ENCODE data around the gene EREG.
A peak's percentile ranks its signal among the peaks of the same experiment; 100 is the strongest.

EREG gene

GRCh38 chr4:74375824-74376426 lies 11.0 kb downstream of the EREG start:
- Histone ChIP-seq H4K91ac (ENCODE audit: low read length) (no peak overlapping the region), H3K9me3 (ENCODE audit: control insufficient read depth, low read length) (no peaks in the 10 kb centered on the region), H3K27ac (ENCODE audit: low read length, poor library complexity, severe bottlenecking) (no peak overlapping the region), H4K8ac (ENCODE audit: low read length) (no peak overlapping the region), H2BK5ac (ENCODE audit: low read depth, low read length, poor library complexity, severe bottlenecking) (no peak overlapping the region), H2AK5ac (ENCODE audit: low read length, severe bottlenecking) (no peak overlapping the region), H3K18ac (ENCODE audit: low read depth in 1 of 2, low read length in 2 of 2) (no peak overlapping the region), H3K4me3 (ENCODE audit: insufficient read depth in 1 of 2, low read depth in 1 of 2, low read length in 2 of 2) (no peak overlapping the region), H3K4me1 (ENCODE audit: control insufficient read depth, insufficient read depth, low read depth, low read length) (peaks cover 2% of the 10 kb centered on the region), H3K14ac (ENCODE audit: low read length in 2 of 2) (no peak overlapping the region), H2BK15ac (ENCODE audit: low read depth, poor library complexity, severe bottlenecking) (no peak overlapping the region), H3K79me1 (replicated peaks; ENCODE audit: low read length, poor library complexity, severe bottlenecking) (no peaks in the 10 kb centered on the region), H2BK120ac (ENCODE audit: low read depth, low read length) (peak overlapping the region; percentile 49), H3K27me3 (ENCODE audit: control insufficient read depth in 1 of 2, insufficient read depth in 1 of 2, low read length in 2 of 2) (no peaks in the 10 kb centered on the region), H3K36me3 (ENCODE audit: control insufficient read depth in 1 of 2, insufficient read depth in 2 of 2, low read depth in 1 of 2, low read length in 2 of 2) (no peaks in the 10 kb centered on the region), H2AFZ (ENCODE audit: low read depth, low read length) (no peak overlapping the region), H3K4ac (ENCODE audit: low read depth in 1 of 2, low read length in 2 of 2) (peak overlapping the region in 1 of 2 experiments; percentile 49), H3K23ac (ENCODE audit: low read length in 2 of 2) (no peak overlapping the region), H2BK12ac (ENCODE audit: low read length in 2 of 2) (no peak overlapping the region), H3K4me2 (ENCODE audit: low read length, poor library complexity, severe bottlenecking) (no peak overlapping the region), H3K9ac (ENCODE audit: low read length) (peak overlapping the region; percentile 57)
- no peak for DNase-seq
- 90% methylated on average over 6 of the region's 7 CpGs for WGBS

GRCh38 chr4:74376888-74377483 lies 12.0 kb downstream of the EREG start:
- H2AFZ ChIP-seq (ENCODE audit: low read depth, low read length), result no peak overlapping the region
- H3K14ac ChIP-seq (ENCODE audit: low read length in 2 of 2), result no peak overlapping the region
- no peak overlapping the region for H4K8ac ChIP-seq (ENCODE audit: low read length)
- WGBS, result 33% methylated on average over 1 of the region's 4 CpGs
- H2BK15ac ChIP-seq (ENCODE audit: low read depth, poor library complexity, severe bottlenecking), result no peak overlapping the region
- no peak overlapping the region for H2BK120ac ChIP-seq (ENCODE audit: low read depth, low read length)
- peak; percentile 79 for DNase-seq
- H3K9me3 ChIP-seq (ENCODE audit: control insufficient read depth, low read length), result no peaks in the 10 kb centered on the region
- H3K4me1 ChIP-seq (ENCODE audit: control insufficient read depth, insufficient read depth, low read depth, low read length), result peaks cover 2% of the 10 kb centered on the region
- no peaks in the 10 kb centered on the region for H3K27me3 ChIP-seq (ENCODE audit: control insufficient read depth in 1 of 2, insufficient read depth in 1 of 2, low read length in 2 of 2)
- H3K79me1 ChIP-seq (replicated peaks; ENCODE audit: low read length, poor library complexity, severe bottlenecking), result no peaks in the 10 kb centered on the region
- no peaks in the 10 kb centered on the region for H3K36me3 ChIP-seq (ENCODE audit: control insufficient read depth in 1 of 2, insufficient read depth in 2 of 2, low read depth in 1 of 2, low read length in 2 of 2)
- H2BK5ac ChIP-seq (ENCODE audit: low read depth, low read length, poor library complexity, severe bottlenecking), result no peak overlapping the region
- H3K23ac ChIP-seq (ENCODE audit: low read length in 2 of 2), result no peak overlapping the region
- no peak overlapping the region for H3K4me2 ChIP-seq (ENCODE audit: low read length, poor library complexity, severe bottlenecking)
- H2AK5ac ChIP-seq (ENCODE audit: low read length, severe bottlenecking), result no peak overlapping the region
- no peak overlapping the region for H3K4ac ChIP-seq (ENCODE audit: low read depth in 1 of 2, low read length in 2 of 2)
- no peak overlapping the region for H3K4me3 ChIP-seq (ENCODE audit: insufficient read depth in 1 of 2, low read depth in 1 of 2, low read length in 2 of 2)
- H3K18ac ChIP-seq (ENCODE audit: low read depth in 1 of 2, low read length in 2 of 2), result no peak overlapping the region
- H4K91ac ChIP-seq (ENCODE audit: low read length), result no peak overlapping the region
- no peak overlapping the region for H3K27ac ChIP-seq (ENCODE audit: low read length, poor library complexity, severe bottlenecking)
- no peak overlapping the region for H2BK12ac ChIP-seq (ENCODE audit: low read length in 2 of 2)
- peak overlapping the region; percentile 57 for H3K9ac ChIP-seq (ENCODE audit: low read length)

DNA sequence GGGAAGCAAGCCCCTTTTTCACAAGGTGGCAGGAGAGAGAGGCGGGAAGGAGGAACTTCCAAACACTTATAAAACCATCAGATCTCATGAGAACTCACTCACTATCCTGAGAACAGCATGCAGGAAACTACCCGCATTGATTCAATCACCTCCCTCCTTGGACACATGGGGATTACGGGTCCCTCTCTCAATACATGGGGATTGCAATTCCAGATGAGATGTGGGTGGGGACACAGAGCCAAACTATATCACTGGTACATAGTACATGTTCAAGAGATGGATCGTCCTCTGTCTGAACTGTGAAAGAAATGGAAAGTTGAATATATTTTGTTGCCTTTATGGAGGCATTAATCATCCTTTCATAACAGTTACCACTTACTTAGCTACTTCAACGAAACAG lies 12.8 kb downstream of the EREG start:
- DNase-seq, result no peak

DNA sequence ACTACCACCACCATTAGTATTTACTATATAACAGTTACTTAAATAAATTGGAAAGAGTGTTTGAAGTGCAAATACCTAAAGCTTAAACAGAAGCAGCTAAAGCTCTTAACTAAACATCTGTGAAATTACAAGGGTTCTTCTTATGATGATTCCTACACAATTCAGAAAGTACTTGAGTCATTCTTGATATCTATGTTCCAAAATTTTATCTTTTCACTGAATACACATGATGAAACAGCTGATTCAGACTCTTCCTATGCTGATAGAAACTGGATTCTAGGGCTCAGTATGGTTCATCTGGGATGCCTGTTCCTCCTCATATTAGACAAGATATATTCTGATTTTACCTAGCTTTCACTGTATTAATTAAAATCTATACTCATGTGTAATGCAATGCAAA lies 13.6 kb downstream of the EREG start:
- Histone ChIP-seq H3K4me1 (ENCODE audit: control insufficient read depth, insufficient read depth, low read depth, low read length) (peaks cover 2% of the 10 kb centered on the region), H2BK5ac (ENCODE audit: low read depth, low read length, poor library complexity, severe bottlenecking) (no peak overlapping the region), H2BK12ac (ENCODE audit: low read length in 2 of 2) (no peak overlapping the region), H3K9ac (ENCODE audit: low read length) (no peak overlapping the region), H3K9me3 (ENCODE audit: control insufficient read depth, low read length) (no peaks in the 10 kb centered on the region), H3K36me3 (ENCODE audit: control insufficient read depth in 1 of 2, insufficient read depth in 2 of 2, low read depth in 1 of 2, low read length in 2 of 2) (no peaks in the 10 kb centered on the region), H2BK15ac (ENCODE audit: low read depth, poor library complexity, severe bottlenecking) (no peak overlapping the region), H3K14ac (ENCODE audit: low read length in 2 of 2) (no peak overlapping the region), H3K27me3 (ENCODE audit: control insufficient read depth in 1 of 2, insufficient read depth in 1 of 2, low read length in 2 of 2) (no peaks in the 10 kb centered on the region), H3K4me2 (ENCODE audit: low read length, poor library complexity, severe bottlenecking) (no peak overlapping the region), H4K91ac (ENCODE audit: low read length) (no peak overlapping the region), H3K23ac (ENCODE audit: low read length in 2 of 2) (no peak overlapping the region), H4K8ac (ENCODE audit: low read length) (no peak overlapping the region), H3K79me1 (replicated peaks; ENCODE audit: low read length, poor library complexity, severe bottlenecking) (no peaks in the 10 kb centered on the region), H3K18ac (ENCODE audit: low read depth in 1 of 2, low read length in 2 of 2) (no peak overlapping the region), H2BK120ac (ENCODE audit: low read depth, low read length) (no peak overlapping the region), H3K4me3 (ENCODE audit: insufficient read depth in 1 of 2, low read depth in 1 of 2, low read length in 2 of 2) (no peak overlapping the region), H3K4ac (ENCODE audit: low read depth in 1 of 2, low read length in 2 of 2) (no peak overlapping the region), H3K27ac (ENCODE audit: low read length, poor library complexity, severe bottlenecking) (no peak overlapping the region), H2AFZ (ENCODE audit: low read depth, low read length) (no peak overlapping the region), H2AK5ac (ENCODE audit: low read length, severe bottlenecking) (no peak overlapping the region)
- no peak for DNase-seq

More for the DNA sequence above, 12.8 kb downstream of the EREG start:
- H2BK120ac ChIP-seq (ENCODE audit: low read depth, low read length), result no peak overlapping the region
- 90% methylated on average over 2 of the region's 5 CpGs for WGBS
- no peaks in the 10 kb centered on the region for H3K36me3 ChIP-seq (ENCODE audit: control insufficient read depth in 1 of 2, insufficient read depth in 2 of 2, low read depth in 1 of 2, low read length in 2 of 2)
- H3K4me1 ChIP-seq (ENCODE audit: control insufficient read depth, insufficient read depth, low read depth, low read length), result peaks cover 2% of the 10 kb centered on the region
- peak overlapping the region in 1 of 2 experiments; percentile 14 for H3K18ac ChIP-seq (ENCODE audit: low read depth in 1 of 2, low read length in 2 of 2)
- H3K23ac ChIP-seq (ENCODE audit: low read length in 2 of 2), result no peak overlapping the region
- no peak overlapping the region for H2AK5ac ChIP-seq (ENCODE audit: low read length, severe bottlenecking)
- H3K27me3 ChIP-seq (ENCODE audit: control insufficient read depth in 1 of 2, insufficient read depth in 1 of 2, low read length in 2 of 2), result no peaks in the 10 kb centered on the region
- H3K4ac ChIP-seq (ENCODE audit: low read depth in 1 of 2, low read length in 2 of 2), result no peak overlapping the region
- H2BK5ac ChIP-seq (ENCODE audit: low read depth, low read length, poor library complexity, severe bottlenecking), result no peak overlapping the region
- no peaks in the 10 kb centered on the region for H3K9me3 ChIP-seq (ENCODE audit: control insufficient read depth, low read length)
- no peak overlapping the region for H2AFZ ChIP-seq (ENCODE audit: low read depth, low read length)
- no peak overlapping the region for H2BK12ac ChIP-seq (ENCODE audit: low read length in 2 of 2)
- H2BK15ac ChIP-seq (ENCODE audit: low read depth, poor library complexity, severe bottlenecking), result no peak overlapping the region
- H3K14ac ChIP-seq (ENCODE audit: low read length in 2 of 2), result no peak overlapping the region
- H3K4me2 ChIP-seq (ENCODE audit: low read length, poor library complexity, severe bottlenecking), result no peak overlapping the region
- no peak overlapping the region for H3K4me3 ChIP-seq (ENCODE audit: insufficient read depth in 1 of 2, low read depth in 1 of 2, low read length in 2 of 2)
- no peak overlapping the region for H3K9ac ChIP-seq (ENCODE audit: low read length)
- H4K8ac ChIP-seq (ENCODE audit: low read length), result no peak overlapping the region
- no peaks in the 10 kb centered on the region for H3K79me1 ChIP-seq (replicated peaks; ENCODE audit: low read length, poor library complexity, severe bottlenecking)
- no peak overlapping the region for H4K91ac ChIP-seq (ENCODE audit: low read length)
- no peak overlapping the region for H3K27ac ChIP-seq (ENCODE audit: low read length, poor library complexity, severe bottlenecking)
